GM23338 (cell line): ENCODE measurements around the gene FAM149B1. TPM values are rescaled to one million over a fixed set of nuclear protein-coding genes. Genes with fewer than 3 reads are reported as not detected.
A peak's percentile ranks its signal among the peaks of the same experiment; 100 is the strongest.

ENCODE experiments used
- ZNF331 ChIP-seq: fragments of 250-450 bp; sonication (Bioruptor Pico); IDR thresholded peaks from 2 replicates; pipeline ENCODE4 v1.5.0; 2020; ENCODE audit warnings: low read depth, mild to moderate bottlenecking, moderate library complexity
- polyA plus RNA-seq: library from polyadenylated mRNA; unstranded; fragments of >200 nt; fragmentation: Nextera tagmentation; extraction: Ambion mirVana; gene quantifications from 2 replicates; pipeline ENCODE4 v1.2.1, GENCODE V29; 2016
- small RNA-seq: library from RNA; depleted of rRNA; stranded (forward); fragments of <200 nt; gene quantifications from one replicate; pipeline ENCODE3, GENCODE V24; 2014; ENCODE audit warnings: low replicate concordance
- total RNA-seq: library from RNA; depleted of rRNA; stranded (reverse); fragments of >200 nt; shearing (Covaris generic); gene quantifications from 2 replicates; pipeline ENCODE4 v1.2.3, GENCODE V29; 2014; rRNA removed
- TF ChIP-seq, protein P1 (sequence below): fragments of 250-450 bp; sonication (Bioruptor Pico); IDR thresholded peaks from 2 replicates; pipeline ENCODE4 v1.5.0; 2020; ENCODE audit warnings: mild to moderate bottlenecking, moderate library complexity

FAM149B1 gene
- total and polyA plus RNA-seq, 2 experiments from 2014 or later = 11.2 to 19.3 TPM

DNA sequence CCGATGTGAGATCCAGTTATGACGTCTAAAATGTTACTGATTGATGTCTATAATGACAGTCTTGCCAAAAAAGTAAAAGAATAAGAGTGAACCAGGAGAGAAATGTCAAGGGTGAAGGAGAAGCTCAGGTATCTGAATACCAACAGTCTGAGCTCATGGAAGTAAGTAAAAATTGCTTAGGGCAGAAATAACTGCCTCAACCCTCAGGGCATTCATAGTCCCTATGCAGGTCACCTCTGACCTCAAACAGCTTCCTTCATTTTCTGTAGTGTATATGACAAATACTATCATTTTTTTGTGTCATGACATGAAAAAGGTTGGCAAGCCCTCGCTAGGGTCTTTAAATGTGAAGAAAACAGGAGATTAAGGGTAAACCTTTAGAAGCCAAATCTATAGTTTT lies 125.5 kb downstream of the FAM149B1 start (continued):
- TF ChIP-seq, protein P1, sequence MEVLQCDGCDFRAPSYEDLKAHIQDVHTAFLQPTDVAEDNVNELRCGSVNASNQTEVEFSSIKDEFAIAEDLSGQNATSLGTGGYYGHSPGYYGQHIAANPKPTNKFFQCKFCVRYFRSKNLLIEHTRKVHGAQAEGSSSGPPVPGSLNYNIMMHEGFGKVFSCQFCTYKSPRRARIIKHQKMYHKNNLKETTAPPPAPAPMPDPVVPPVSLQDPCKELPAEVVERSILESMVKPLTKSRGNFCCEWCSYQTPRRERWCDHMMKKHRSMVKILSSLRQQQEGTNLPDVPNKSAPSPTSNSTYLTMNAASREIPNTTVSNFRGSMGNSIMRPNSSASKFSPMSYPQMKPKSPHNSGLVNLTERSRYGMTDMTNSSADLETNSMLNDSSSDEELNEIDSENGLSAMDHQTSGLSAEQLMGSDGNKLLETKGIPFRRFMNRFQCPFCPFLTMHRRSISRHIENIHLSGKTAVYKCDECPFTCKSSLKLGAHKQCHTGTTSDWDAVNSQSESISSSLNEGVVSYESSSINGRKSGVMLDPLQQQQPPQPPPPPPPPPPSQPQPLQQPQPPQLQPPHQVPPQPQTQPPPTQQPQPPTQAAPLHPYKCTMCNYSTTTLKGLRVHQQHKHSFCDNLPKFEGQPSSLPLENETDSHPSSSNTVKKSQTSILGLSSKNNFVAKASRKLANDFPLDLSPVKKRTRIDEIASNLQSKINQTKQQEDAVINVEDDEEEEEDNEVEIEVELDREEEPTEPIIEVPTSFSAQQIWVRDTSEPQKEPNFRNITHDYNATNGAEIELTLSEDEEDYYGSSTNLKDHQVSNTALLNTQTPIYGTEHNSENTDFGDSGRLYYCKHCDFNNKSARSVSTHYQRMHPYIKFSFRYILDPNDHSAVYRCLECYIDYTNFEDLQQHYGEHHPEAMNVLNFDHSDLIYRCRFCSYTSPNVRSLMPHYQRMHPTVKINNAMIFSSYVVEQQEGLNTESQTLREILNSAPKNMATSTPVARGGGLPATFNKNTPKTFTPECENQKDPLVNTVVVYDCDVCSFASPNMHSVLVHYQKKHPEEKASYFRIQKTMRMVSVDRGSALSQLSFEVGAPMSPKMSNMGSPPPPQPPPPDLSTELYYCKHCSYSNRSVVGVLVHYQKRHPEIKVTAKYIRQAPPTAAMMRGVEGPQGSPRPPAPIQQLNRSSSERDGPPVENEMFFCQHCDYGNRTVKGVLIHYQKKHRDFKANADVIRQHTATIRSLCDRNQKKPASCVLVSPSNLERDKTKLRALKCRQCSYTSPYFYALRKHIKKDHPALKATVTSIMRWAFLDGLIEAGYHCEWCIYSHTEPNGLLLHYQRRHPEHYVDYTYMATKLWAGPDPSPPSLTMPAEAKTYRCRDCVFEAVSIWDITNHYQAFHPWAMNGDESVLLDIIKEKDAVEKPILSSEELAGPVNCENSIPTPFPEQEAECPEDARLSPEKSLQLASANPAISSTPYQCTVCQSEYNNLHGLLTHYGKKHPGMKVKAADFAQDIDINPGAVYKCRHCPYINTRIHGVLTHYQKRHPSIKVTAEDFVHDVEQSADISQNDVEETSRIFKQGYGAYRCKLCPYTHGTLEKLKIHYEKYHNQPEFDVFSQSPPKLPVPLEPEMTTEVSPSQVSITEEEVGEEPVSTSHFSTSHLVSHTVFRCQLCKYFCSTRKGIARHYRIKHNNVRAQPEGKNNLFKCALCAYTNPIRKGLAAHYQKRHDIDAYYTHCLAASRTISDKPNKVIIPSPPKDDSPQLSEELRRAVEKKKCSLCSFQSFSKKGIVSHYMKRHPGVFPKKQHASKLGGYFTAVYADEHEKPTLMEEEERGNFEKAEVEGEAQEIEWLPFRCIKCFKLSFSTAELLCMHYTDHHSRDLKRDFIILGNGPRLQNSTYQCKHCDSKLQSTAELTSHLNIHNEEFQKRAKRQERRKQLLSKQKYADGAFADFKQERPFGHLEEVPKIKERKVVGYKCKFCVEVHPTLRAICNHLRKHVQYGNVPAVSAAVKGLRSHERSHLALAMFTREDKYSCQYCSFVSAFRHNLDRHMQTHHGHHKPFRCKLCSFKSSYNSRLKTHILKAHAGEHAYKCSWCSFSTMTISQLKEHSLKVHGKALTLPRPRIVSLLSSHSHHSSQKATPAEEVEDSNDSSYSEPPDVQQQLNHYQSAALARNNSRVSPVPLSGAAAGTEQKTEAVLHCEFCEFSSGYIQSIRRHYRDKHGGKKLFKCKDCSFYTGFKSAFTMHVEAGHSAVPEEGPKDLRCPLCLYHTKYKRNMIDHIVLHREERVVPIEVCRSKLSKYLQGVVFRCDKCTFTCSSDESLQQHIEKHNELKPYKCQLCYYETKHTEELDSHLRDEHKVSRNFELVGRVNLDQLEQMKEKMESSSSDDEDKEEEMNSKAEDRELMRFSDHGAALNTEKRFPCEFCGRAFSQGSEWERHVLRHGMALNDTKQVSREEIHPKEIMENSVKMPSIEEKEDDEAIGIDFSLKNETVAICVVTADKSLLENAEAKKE (CRISPR knock-in tag) = no peak
- no peak for TF ChIP-seq ZNF331 (CRISPR knock-in tag)

Small RNA genes within 50 kb of the gene (small RNA-seq; reads per million reads assigned to genes)
- gene RF00019 (not detected), gene RNU6-833P (not detected), gene SNORA11F (0.87 reads per million, percentile 56 among the genes with 10 or more reads in this experiment)

Other genes with a start within 250 kb of the FAM149B1 start
- not detected in 2 replicates for gene PLA2G12B, start 213.3 kb upstream of the FAM149B1 start, total RNA-seq
- not detected in 2 replicates for gene PLA2G12B, start 213.3 kb upstream of the FAM149B1 start, polyA plus RNA-seq
- 22.1 and 27.1 TPM in 2 replicates for gene P4HA1, start 71.3 kb upstream of the FAM149B1 start, total RNA-seq
- gene P4HA1, start 71.3 kb upstream of the FAM149B1 start, polyA plus RNA-seq = 22.2 and 26.4 TPM in 2 replicates
- 1.4 and 4.3 TPM in 2 replicates for gene NUDT13, start 57.7 kb upstream of the FAM149B1 start, total RNA-seq
- 2.2 and 3.6 TPM in 2 replicates for gene NUDT13, start 57.7 kb upstream of the FAM149B1 start, polyA plus RNA-seq
- 51.5 and 56.6 TPM in 2 replicates for gene ECD, start 111 bp upstream of the FAM149B1 start, total RNA-seq
- 25.6 and 37.8 TPM in 2 replicates for gene ECD, start 111 bp upstream of the FAM149B1 start, polyA plus RNA-seq
- 27.8 and 33.2 TPM in 2 replicates for gene DNAJC9, start 79.1 kb downstream of the FAM149B1 start, total RNA-seq
- 23.6 and 31.0 TPM in 2 replicates for gene DNAJC9, start 79.1 kb downstream of the FAM149B1 start, polyA plus RNA-seq
- gene MRPS16, start 84.5 kb downstream of the FAM149B1 start, total RNA-seq = 83.2 and 90.0 TPM in 2 replicates
- 166 and 173 TPM in 2 replicates for gene MRPS16, start 84.5 kb downstream of the FAM149B1 start, polyA plus RNA-seq
- 0.08 and 0.17 TPM in 2 replicates for gene CFAP70, start 190.7 kb downstream of the FAM149B1 start, total RNA-seq
- 0.24 and 0.87 TPM in 2 replicates for gene CFAP70, start 190.7 kb downstream of the FAM149B1 start, polyA plus RNA-seq
- gene ANXA7, start 245.9 kb downstream of the FAM149B1 start, total RNA-seq = 63.7 and 71.4 TPM in 2 replicates
- 77.6 and 80.1 TPM in 2 replicates for gene ANXA7, start 245.9 kb downstream of the FAM149B1 start, polyA plus RNA-seq